K562 (cell line): ENCODE data around the gene PGF. TPM values are rescaled to one million over a fixed set of nuclear protein-coding genes. Genes with fewer than 3 reads are reported as not detected.

ENCODE experiments used
- ATAC-seq: fragments of 200-7000 bp; cut with Tn5 transposase; 3 replicates; pipeline ENCODE4 v1.9.1; 2020; ENCODE audit warnings: moderate library complexity
- BruUV-seq: library from RNA; stranded (reverse); fragments of 400-500 nt; replicated peaks from 2 replicates; lab custom pipeline; 2021; lab: Mats Ljungman, UMichigan
- CTCF ChIA-PET: fragments of 300-600 bp; formaldehyde crosslinking; extraction: SDS; loops from one replicate; lab custom pipeline; 2021; ENCODE audit warnings: low intra/inter-chr PET ratio; lab: Yijun Ruan, JAX
- POLR2A ChIA-PET: fragments of 300-600, 350-650 bp; sonication (Branson Sonifier 250); formaldehyde crosslinking; extraction: SDS; loops from one replicate; lab custom pipeline; 2021; ENCODE audit warnings: antibody characterized with exemption, inconsistent platforms; lab: Yijun Ruan, JAX
- DNase-seq, 4 experiments: peaks; one replicate each; pipeline versions ENCODE4 v3.0.0 to v3.0.0-alpha.2; 2011 to 2018; ENCODE audit warnings: low spot score in 3 of 4, mixed read lengths in 3 of 4; ENCODE audit errors: extremely low read depth in 1 of 4
- FAIRE-seq: peaks from 2 replicates; lab custom pipeline; 2011; peaks lifted over from hg19 to GRCh38; lab: Jason Lieb, UNC
- H2AFZ ChIP-seq: 2 replicates; pipeline ENCODE4 v1.6.0; 2011; ENCODE audit warnings: low read depth, low read length, control low read depth, inconsistent platforms
- H3K27ac ChIP-seq: fragments of 200-600 bp; 3 replicates; pipeline ENCODE4 v1.8.0; 2011; ENCODE audit warnings: low read depth, mild to moderate bottlenecking, control low read depth, inconsistent platforms, low read length, moderate library complexity, mixed read lengths; ENCODE audit errors: extremely low read depth
- H3K27me3 ChIP-seq, 2 experiments: fragments of 300-600 bp in 1 of 2; 2 replicates in 1 of 2; 3 replicates in 1 of 2; pipeline versions ENCODE4 v1.6.0 to v1.8.0; 2011; ENCODE audit warnings: inconsistent platforms in 2 of 2, low read length in 2 of 2, mild to moderate bottlenecking in 1 of 2, mixed read lengths in 1 of 2, moderate library complexity in 1 of 2; ENCODE audit not compliant: control insufficient read depth in 2 of 2, insufficient read depth in 2 of 2
- H3K36me3 ChIP-seq: fragments of 300-600 bp; 3 replicates; pipeline ENCODE4 v1.8.0; 2011; ENCODE audit warnings: mild to moderate bottlenecking, low read length, inconsistent platforms; ENCODE audit not compliant: control insufficient read depth, insufficient read depth
- H3K4me1 ChIP-seq, 2 experiments: fragments of 200-600 bp in 1 of 2; replicated peaks in 1 of 2; 2 replicates in 1 of 2; 3 replicates in 1 of 2; pipeline versions ENCODE4 v1.5.1 to v1.8.0; 2011; ENCODE audit warnings: inconsistent platforms in 2 of 2, low read length in 2 of 2, mild to moderate bottlenecking in 1 of 2, mixed read lengths in 1 of 2, moderate library complexity in 1 of 2; ENCODE audit not compliant: control insufficient read depth in 2 of 2, insufficient read depth in 2 of 2
- H3K4me2 ChIP-seq: 2 replicates; pipeline ENCODE4 v1.6.1; 2011; ENCODE audit warnings: low read length, control low read depth, inconsistent platforms, mixed read lengths; ENCODE audit not compliant: insufficient read depth
- H3K4me3 ChIP-seq: fragments of 200-600 bp; sonication (generic), shearing (Covaris generic); 2 replicates; pipeline ENCODE4 v1.5.1; 2016; ENCODE audit warnings: control low read depth, inconsistent platforms
- H3K79me2 ChIP-seq: fragments of 200-600 bp; 3 replicates; pipeline ENCODE4 v1.8.0; 2011; ENCODE audit warnings: low read length, inconsistent platforms; ENCODE audit not compliant: control insufficient read depth, insufficient read depth
- H3K9ac ChIP-seq, 2 experiments: 2 replicates each; pipeline versions ENCODE4 v1.6.0 to v1.6.1; 2011; ENCODE audit warnings: low read depth in 2 of 2, low read length in 2 of 2, control low read depth in 1 of 2, inconsistent platforms in 1 of 2, mild to moderate bottlenecking in 1 of 2, mixed read lengths in 1 of 2; ENCODE audit not compliant: insufficient read depth in 1 of 2
- H3K9me1 ChIP-seq: one replicate; pipeline ENCODE4 v1.6.0; 2011; ENCODE audit warnings: inconsistent platforms, mild to moderate bottlenecking, low read length, moderate library complexity; ENCODE audit not compliant: control insufficient read depth, insufficient read depth
- H3K9me3 ChIP-seq: replicated peaks from 2 replicates; pipeline ENCODE4 v1.5.1; 2011; ENCODE audit warnings: low read depth, low read length, inconsistent platforms; ENCODE audit not compliant: control insufficient read depth, insufficient read depth
- H4K20me1 ChIP-seq: replicated peaks from 2 replicates; pipeline ENCODE4 v1.6.1; 2011; ENCODE audit warnings: low read length, inconsistent platforms, mixed read lengths; ENCODE audit not compliant: control insufficient read depth, insufficient read depth
- DNMT1 ChIP-seq: fragments of 450-650 bp; IDR thresholded peaks from 2 replicates; pipeline ENCODE4 v1.6.1; 2016; ENCODE audit warnings: antibody characterized with exemption, mild to moderate bottlenecking
- ETV6 ChIP-seq, 3 experiments: fragments of 150-350 bp in 1 of 3; sonication (generic) in 1 of 3; formaldehyde crosslinking in 1 of 3; IDR thresholded peaks; 2 replicates each; pipeline versions ENCODE4 v1.6.1 to v1.8.0; 2014 to 2022; ENCODE audit warnings: borderline replicate concordance in 2 of 3, low read depth in 2 of 3, antibody characterized with exemption in 1 of 3, low read length in 1 of 3, mild to moderate bottlenecking in 1 of 3, missing genetic modification reagents in 1 of 3
- GABPB1 ChIP-seq: sonication (generic); formaldehyde crosslinking; IDR thresholded peaks from 2 replicates; pipeline ENCODE4 v1.8.0; 2022; ENCODE audit warnings: mild to moderate bottlenecking, missing genetic modification reagents
- MECOM ChIP-seq: fragments of 250-450 bp; sonication (Bioruptor Pico); IDR thresholded peaks from 2 replicates; pipeline ENCODE4 v1.8.0; 2022; ENCODE audit warnings: inconsistent platforms
- PHF21A ChIP-seq: fragments of 450-650 bp; IDR thresholded peaks from 2 replicates; pipeline ENCODE4 v1.6.1; 2017; ENCODE audit warnings: low read depth, borderline replicate concordance
- RAD21 ChIP-seq, 2 experiments: fragments of 250-450 bp in 1 of 2; fragments of 450-650 bp in 1 of 2; sonication (Bioruptor Pico) in 1 of 2; formaldehyde crosslinking in 1 of 2; IDR thresholded peaks in 1 of 2; conservative IDR thresholded peaks in 1 of 2; 2 replicates each; pipeline versions ENCODE4 v1.4.0 to v1.8.0; 2020 to 2022; ENCODE audit warnings: mild to moderate bottlenecking in 2 of 2, moderate library complexity in 1 of 2
- RFX5 ChIP-seq: IDR thresholded peaks from 2 replicates; pipeline ENCODE4 v1.6.1; 2011; ENCODE audit warnings: low read depth, mild to moderate bottlenecking, improper control_type of control experiment, low read length
- SUPT5H ChIP-seq: fragments of 450-650 bp; IDR thresholded peaks from 2 replicates; pipeline ENCODE4 v1.6.1; 2016
- TAF7 ChIP-seq: fragments of 450-650 bp; IDR thresholded peaks from 2 replicates; pipeline ENCODE4 v1.6.1; 2016; ENCODE audit warnings: missing genetic modification characterization, missing compliant biosample characterization
- TEAD4 ChIP-seq, 2 experiments: sonication (generic) in 1 of 2; formaldehyde crosslinking in 1 of 2; IDR thresholded peaks; 2 replicates each; pipeline versions ENCODE4 v1.6.1 to v1.8.0; 2012 to 2022; ENCODE audit warnings: borderline replicate concordance in 1 of 2, inconsistent platforms in 1 of 2, low read length in 1 of 2, mild to moderate bottlenecking in 1 of 2, missing genetic modification reagents in 1 of 2
- THAP7 ChIP-seq: fragments of 250-450 bp; sonication (Bioruptor Pico); IDR thresholded peaks from 2 replicates; pipeline ENCODE4 v1.5.0; 2021
- ZNF133 ChIP-seq: fragments of 250-450 bp; sonication (Bioruptor Pico); IDR thresholded peaks from 2 replicates; pipeline ENCODE4 v1.4.0; 2020; ENCODE audit warnings: mild to moderate bottlenecking
- ZNF408 ChIP-seq: fragments of 250-450 bp; sonication (Bioruptor Pico); IDR thresholded peaks from 2 replicates; pipeline ENCODE4 v1.4.0; 2020; ENCODE audit warnings: low read depth, mild to moderate bottlenecking, moderate library complexity
- ZNF444 ChIP-seq: fragments of 250-450 bp; sonication (Bioruptor Pico); IDR thresholded peaks from 2 replicates; pipeline ENCODE4 v1.4.0; 2020; ENCODE audit warnings: mild to moderate bottlenecking, moderate library complexity
- ZNF584 ChIP-seq: fragments of 200-800 bp; sonication (Bioruptor generic); IDR thresholded peaks from 2 replicates; pipeline ENCODE4 v1.6.1; 2016; ENCODE audit warnings: low read depth, mild to moderate bottlenecking, missing genetic modification characterization, missing compliant biosample characterization
- ZNF586 ChIP-seq: fragments of 450-650 bp; formaldehyde crosslinking; conservative IDR thresholded peaks from 2 replicates; pipeline ENCODE4 v1.4.0; 2020; ENCODE audit warnings: mild to moderate bottlenecking, moderate library complexity
- ZNF695 ChIP-seq: fragments of 450-650 bp; formaldehyde crosslinking; IDR thresholded peaks from 2 replicates; pipeline ENCODE4 v1.4.0; 2020; ENCODE audit warnings: mild to moderate bottlenecking, moderate library complexity
- WGBS: fragments of 100-300 bp; shearing (Covaris generic); methylation state at CpG from one replicate; pipeline ENCODE4 v1.1.6; 2016; ENCODE audit warnings: low coverage, mixed read lengths; ENCODE audit not compliant: insufficient coverage; ENCODE audit errors: missing lambda C conversion rate; 5-methylcytosine and 5-hydroxymethylcytosine counted together
- in situ Hi-C: fragments of 300-500 bp; cut with MboI; formaldehyde crosslinking; loops from 4 replicates; pipeline ENCODE4 v1.15.0; 2018; ENCODE audit warnings: inconsistent platforms, mixed read lengths
- intact Hi-C: fragments of 100-400 bp; cut with micrococcal nuclease; formaldehyde crosslinking; loops from 2 replicates; pipeline ENCODE4 v1.14.2; 2022
- polyA plus RNA-seq, 8 experiments: library from polyadenylated mRNA; depleted of rRNA in 4 of 8; stranded (reverse) in 5 of 8; unstranded in 3 of 8; fragments of >200 nt; fragmentation: Nextera tagmentation in 2 of 8; fragmentation: Illumina TruSeq in 1 of 8; extraction: Ambion mirVana in 2 of 8; extraction: Trizol in 1 of 8; gene quantifications; 2 replicates each; pipeline versions ENCODE4 v1.2.1 to v1.2.3, GENCODE V29; 2011 to 2014; ENCODE audit warnings: inconsistent platforms in 1 of 8, missing spikeins in 1 of 8
- total RNA-seq, 7 experiments: library from RNA; depleted of rRNA in 6 of 7; stranded (reverse); fragments of >200 nt in 6 of 7; fragmentation: Illumina TruSeq in 2 of 7; extraction: Trizol in 2 of 7; gene quantifications; 2 replicates each; pipeline versions ENCODE4 v1.2.1 to v1.2.3, GENCODE V29; 2011 to 2021; ENCODE audit warnings: low replicate concordance in 1 of 7
- TF ChIP-seq, protein P1 (sequence below): IDR thresholded peaks from 2 replicates; pipeline ENCODE4 v1.6.1; 2011; ENCODE audit warnings: borderline replicate concordance, low read depth, mild to moderate bottlenecking, moderate library complexity, low read length; ENCODE audit not compliant: insufficient read depth, poor library complexity, severe bottlenecking

The PGF gene
- total and polyA plus RNA-seq, 9 of the 15 experiments (the other 6 are each of a cell fraction or from before 2014, with no cell fraction given) = 0.04 to 0.44 (median 0.18) TPM

DNA sequence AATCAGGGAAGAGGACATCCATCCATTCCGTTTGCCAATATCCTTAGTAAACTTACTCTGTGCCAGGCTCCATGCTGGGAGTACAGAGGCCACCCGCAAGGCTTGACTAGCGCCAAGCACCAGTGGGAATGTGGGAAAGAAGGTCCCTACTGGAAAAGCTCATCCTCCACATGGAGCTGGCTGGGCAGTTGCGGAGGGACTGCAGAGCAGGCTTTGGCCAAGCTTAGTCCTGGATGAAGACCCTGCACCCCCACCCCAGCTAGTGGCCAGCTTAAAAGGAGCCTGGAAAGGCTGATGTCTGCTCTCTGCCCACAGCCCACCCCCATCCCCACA, 25.0 kb upstream of the PGF start:
- 80% methylated on average over 4 of the region's 4 CpGs for WGBS

More for the DNA sequence above, 25.0 kb upstream of the PGF start:
- ChIA-PET CTCF (no interaction called here), POLR2A (no interaction called here)
- H4K20me1 ChIP-seq = no peaks in the 10 kb centered on the region
- H3K27ac ChIP-seq = no peak overlapping the region
- intact Hi-C loops (no loop called here), in situ Hi-C loops (no loop called here)
- H3K27me3 ChIP-seq = no peaks in the 10 kb centered on the region
- BruUV-seq = no TSS peak
- no peak for ATAC-seq
- H3K9me3 ChIP-seq = no peaks in the 10 kb centered on the region
- TF ChIP-seq SUPT5H (no peak), ZNF584 (CRISPR knock-in tag) (no peak), GABPB1 (CRISPR knock-in tag) (no peak), PHF21A (no peak), TAF7 (tag) (no peak), TEAD4 (IDR thresholded peaks at IDR 0.05; ENCODE audit: low read length) (no peak), TEAD4 (CRISPR knock-in tag; IDR thresholded peaks at IDR 0.05; ENCODE audit: borderline replicate concordance) (no peak), THAP7 (CRISPR knock-in tag) (no peak), MECOM (CRISPR knock-in tag) (no peak), ZNF695 (CRISPR knock-in tag) (no peak), DNMT1 (no peak), ZNF444 (no peak), ZNF408 (CRISPR knock-in tag) (no peak), ETV6 (IDR thresholded peaks at IDR 0.05; ENCODE audit: borderline replicate concordance in 1 of 2, low read depth in 2 of 2, low read length in 1 of 2) (no peak), ETV6 (CRISPR knock-in tag; IDR thresholded peaks at IDR 0.05; ENCODE audit: borderline replicate concordance) (no peak), ZNF586 (CRISPR knock-in tag) (no peak), RAD21 (CRISPR knock-in tag; conservative IDR thresholded peaks at IDR 0.05 in 1 of 2, IDR thresholded peaks at IDR 0.05 in 1 of 2) (no peak), RFX5 (no peak), ZNF133 (CRISPR knock-in tag) (no peak)
- TF ChIP-seq, protein P1, sequence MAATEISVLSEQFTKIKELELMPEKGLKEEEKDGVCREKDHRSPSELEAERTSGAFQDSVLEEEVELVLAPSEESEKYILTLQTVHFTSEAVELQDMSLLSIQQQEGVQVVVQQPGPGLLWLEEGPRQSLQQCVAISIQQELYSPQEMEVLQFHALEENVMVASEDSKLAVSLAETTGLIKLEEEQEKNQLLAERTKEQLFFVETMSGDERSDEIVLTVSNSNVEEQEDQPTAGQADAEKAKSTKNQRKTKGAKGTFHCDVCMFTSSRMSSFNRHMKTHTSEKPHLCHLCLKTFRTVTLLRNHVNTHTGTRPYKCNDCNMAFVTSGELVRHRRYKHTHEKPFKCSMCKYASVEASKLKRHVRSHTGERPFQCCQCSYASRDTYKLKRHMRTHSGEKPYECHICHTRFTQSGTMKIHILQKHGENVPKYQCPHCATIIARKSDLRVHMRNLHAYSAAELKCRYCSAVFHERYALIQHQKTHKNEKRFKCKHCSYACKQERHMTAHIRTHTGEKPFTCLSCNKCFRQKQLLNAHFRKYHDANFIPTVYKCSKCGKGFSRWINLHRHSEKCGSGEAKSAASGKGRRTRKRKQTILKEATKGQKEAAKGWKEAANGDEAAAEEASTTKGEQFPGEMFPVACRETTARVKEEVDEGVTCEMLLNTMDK = no peak
- no peak overlapping the region for H3K4me2 ChIP-seq
- H3K79me2 ChIP-seq = no peaks in the 10 kb centered on the region
- no peak for FAIRE-seq
- no peaks in the 10 kb centered on the region for H3K9me1 ChIP-seq
- H2AFZ ChIP-seq = no peak overlapping the region
- H3K4me1 ChIP-seq = peaks cover 0 to 29% of the 10 kb centered on the region in 2 experiments; a peak in 2 of 5 replicates
- no peak overlapping the region for H3K9ac ChIP-seq
- DNase-seq = peak in 1 of 4 experiments; percentile 1
- H3K36me3 ChIP-seq = no peaks in the 10 kb centered on the region
- no peak overlapping the region for H3K4me3 ChIP-seq
